Colonic mucosa (tissue), 4 donors: ENCODE data around the gene DNASE1. TPM values are rescaled to one million over a fixed set of nuclear protein-coding genes. Genes with fewer than 3 reads are reported as not detected.

Experiments
- DNase-seq: peaks from one replicate; pipeline ENCODE4 v3.0.0-alpha.2; 2020
- H3K27ac ChIP-seq: fragments of 200-600 bp; one replicate; pipeline ENCODE4 v1.8.0; 2021
- H3K27me3 ChIP-seq: fragments of 200-600 bp; one replicate; pipeline ENCODE4 v1.8.0; 2021
- H3K36me3 ChIP-seq: fragments of 200-600 bp; one replicate; pipeline ENCODE4 v1.8.0; 2021
- H3K4me1 ChIP-seq: fragments of 200-600 bp; one replicate; pipeline ENCODE4 v1.8.0; 2021; ENCODE audit warnings: mild to moderate bottlenecking
- H3K4me3 ChIP-seq: fragments of 200-600 bp; one replicate; pipeline ENCODE4 v1.8.0; 2021
- H3K9ac ChIP-seq, 2 donors: one replicate each; pipeline ENCODE4 v1.7.0; 2013; ENCODE audit warnings: control low read depth in 2 of 2, low read depth in 2 of 2, low read length in 2 of 2
- H3K9me3 ChIP-seq: fragments of 200-600 bp; one replicate; pipeline ENCODE4 v1.8.0; 2021
- CTCF ChIP-seq: fragments of 200-600 bp; IDR thresholded peaks from one replicate; pipeline ENCODE4 v1.8.0; 2022; ENCODE audit warnings: antibody characterized with exemption, mild to moderate bottlenecking
- intact Hi-C: fragments of 100-400 bp; cut with DNase I; formaldehyde crosslinking; loops from one replicate; pipeline ENCODE4 v1.14.1; 2022
- total RNA-seq, 2 donors: library from RNA; stranded (reverse); fragmentation: NEBNext Ultra II Directional in 1 of 2; extraction: Animal tissue kit (Norgen Biotek cat#: 25700) in 1 of 2; gene quantifications; one replicate each; pipeline ENCODE4 v1.2.1, GENCODE V29; 2021
- donor health status: healthy.
- donor health status: DM: no; HTN: no; CAD: no.
- donor health status: DM: no; HTN: no; CAD: no.

Gene DNASE1
- total RNA-seq, 2 donors from 2014 or later = 10.4 to 22.2 TPM

- Histone ChIP-seq H3K4me1 (no peaks in the 10 kb centered on the region), H3K4me3 (no peak overlapping the region), H3K36me3 (no peaks in the 10 kb centered on the region), H3K9ac (no peak overlapping the region), H3K27me3 (no peaks in the 10 kb centered on the region), H3K9me3 (no peaks in the 10 kb centered on the region), H3K27ac (no peak overlapping the region)
- no peak for TF ChIP-seq CTCF
- intact Hi-C loops = no loop called here
- DNase-seq = no peak
Observed at GRCh38 chr16:3623642-3624041, 30.8 kb upstream of the DNASE1 start.

GRCh38 chr16:3625331-3625730 is 29.2 kb upstream of the DNASE1 start:
- Histone ChIP-seq H3K9me3 (no peaks in the 10 kb centered on the region), H3K9ac (no peak overlapping the region), H3K4me3 (no peak overlapping the region), H3K27ac (no peak overlapping the region), H3K27me3 (no peaks in the 10 kb centered on the region), H3K36me3 (no peaks in the 10 kb centered on the region), H3K4me1 (no peaks in the 10 kb centered on the region)
- no peak for TF ChIP-seq CTCF
- intact Hi-C loops = no loop called here
- DNase-seq = no peak

- H3K27ac ChIP-seq = no peak overlapping the region
- no peak overlapping the region for H3K4me3 ChIP-seq
- H3K9ac ChIP-seq = no peak overlapping the region
- no peak for DNase-seq
- H3K36me3 ChIP-seq = no peaks in the 10 kb centered on the region
- intact Hi-C loops = no loop called here
- H3K9me3 ChIP-seq = no peaks in the 10 kb centered on the region
- no peak for TF ChIP-seq CTCF
- H3K4me1 ChIP-seq = no peaks in the 10 kb centered on the region
- no peaks in the 10 kb centered on the region for H3K27me3 ChIP-seq
Observed at GRCh38 chr16:3625911-3626732, 28.4 kb upstream of the DNASE1 start.

GRCh38 chr16:3637371-3637923 is 17.0 kb upstream of the DNASE1 start:
- Histone ChIP-seq H3K4me1 (no peaks in the 10 kb centered on the region), H3K9me3 (no peaks in the 10 kb centered on the region), H3K27me3 (no peaks in the 10 kb centered on the region), H3K27ac (peak overlapping the region; percentile 53), H3K9ac (peak overlapping the region in 1 of 2 donors; percentile 2), H3K4me3 (no peak overlapping the region), H3K36me3 (no peaks in the 10 kb centered on the region)
- DNase-seq = peak; percentile 70
- no peak for TF ChIP-seq CTCF
- intact Hi-C loops = no loop called here

GRCh38 chr16:3638916-3639644 is 15.4 kb upstream of the DNASE1 start:
- Histone ChIP-seq H3K27me3 (no peaks in the 10 kb centered on the region), H3K36me3 (no peaks in the 10 kb centered on the region), H3K4me3 (no peak overlapping the region), H3K9ac (no peak overlapping the region), H3K9me3 (no peaks in the 10 kb centered on the region), H3K4me1 (no peaks in the 10 kb centered on the region), H3K27ac (peak overlapping the region; percentile 37)
- intact Hi-C loops = no loop called here
- no peak for TF ChIP-seq CTCF
- DNase-seq = no peak
